NOMO-1 treated with DMSO at 0.1 percent for 48 hours (cell line): ENCODE data around the gene PTPRE.

Source experiments
- DNase-seq: peaks from one replicate; lab custom pipeline; 2025; ENCODE audit not compliant: unreplicated experiment; lab: John Stamatoyannopoulos, UW

PTPRE gene

GRCh38 chr10:127949831-127950230, 42.9 kb downstream of the PTPRE start:
- no peak for DNase-seq

DNA sequence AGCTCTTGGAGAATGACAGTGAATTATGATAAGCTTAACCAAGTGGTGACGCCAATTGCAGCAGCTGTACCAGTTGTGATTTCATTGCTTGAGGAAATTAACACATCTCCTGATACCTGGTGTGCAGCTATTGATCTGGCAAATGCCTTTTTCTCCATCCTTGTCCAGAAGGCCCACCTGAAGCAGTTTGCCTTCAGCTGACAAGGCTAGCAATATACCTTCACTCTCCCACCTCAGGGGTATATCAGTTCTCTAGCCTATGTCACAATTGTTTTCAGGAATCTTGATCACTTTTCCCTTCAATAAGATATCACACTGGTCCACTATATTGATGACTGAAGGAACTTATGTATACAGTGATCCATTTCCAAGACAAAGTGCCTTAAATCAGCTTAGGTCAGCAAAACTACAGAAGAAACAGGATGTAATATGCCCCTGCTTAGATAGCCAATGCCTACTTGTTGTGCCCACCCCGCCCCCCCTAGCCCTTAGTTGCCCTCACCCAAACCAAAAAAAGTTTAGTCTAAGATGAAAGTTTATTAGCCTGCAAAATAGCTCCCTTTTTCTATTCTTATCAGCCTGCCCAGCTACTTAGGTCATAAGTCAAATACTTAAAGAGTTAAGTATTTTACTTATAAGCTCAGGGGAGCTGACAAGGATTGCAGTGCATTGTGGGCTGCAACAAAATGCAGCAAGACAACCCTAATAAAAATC, 45.1 kb downstream of the PTPRE start:
- no peak for DNase-seq

- no peak for DNase-seq
Observed at GRCh38 chr10:127952575-127952869, 45.6 kb downstream of the PTPRE start.

- no peak for DNase-seq
Observed at GRCh38 chr10:127952918-127953317, 46.0 kb downstream of the PTPRE start.

GRCh38 chr10:127953876-127954275, 47.0 kb downstream of the PTPRE start:
- no peak for DNase-seq

DNA sequence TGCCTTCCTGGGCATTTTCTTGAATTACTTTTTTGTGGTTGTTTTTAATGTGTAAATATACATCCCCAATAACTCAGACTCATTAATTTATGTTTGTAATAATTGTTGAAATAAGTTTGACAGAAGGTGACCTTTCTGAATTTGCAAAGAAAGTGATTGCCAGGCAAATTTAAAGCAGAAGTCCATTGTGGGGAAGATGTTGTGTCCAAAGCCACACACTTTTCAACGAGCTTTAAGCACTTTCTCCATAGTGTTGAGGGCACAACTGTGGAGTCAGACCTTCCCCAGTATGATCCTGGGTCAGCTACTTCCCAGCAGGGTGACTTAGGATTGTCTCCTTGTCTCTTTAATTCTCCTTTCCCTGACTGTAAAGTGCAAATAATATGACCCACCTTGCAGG, 52.5 kb downstream of the PTPRE start:
- DNase-seq = no peak

- no peak for DNase-seq
Observed at GRCh38 chr10:127961071-127961470, 54.2 kb downstream of the PTPRE start.

- no peak for DNase-seq
Observed at GRCh38 chr10:127962205-127962604, 55.3 kb downstream of the PTPRE start.

DNA sequence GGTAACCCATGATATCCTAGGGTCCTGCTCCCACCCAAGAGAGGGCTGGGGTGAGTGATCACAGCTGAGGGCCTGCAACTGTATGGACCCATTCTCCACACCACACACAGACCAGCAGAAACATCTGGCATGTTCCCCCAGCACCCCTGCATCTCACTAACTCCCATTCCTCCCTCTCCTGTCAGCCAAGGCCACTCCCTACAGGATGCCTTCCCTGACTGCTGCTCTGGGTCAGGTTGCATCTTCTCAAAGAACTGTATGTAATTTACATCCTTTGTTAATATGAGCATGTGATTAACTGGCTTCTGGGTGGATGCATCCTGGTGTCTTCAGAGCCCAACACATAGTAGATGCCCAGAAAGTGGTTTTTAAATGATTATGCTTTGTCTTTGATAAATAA, 56.2 kb downstream of the PTPRE start:
- no peak for DNase-seq

DNA sequence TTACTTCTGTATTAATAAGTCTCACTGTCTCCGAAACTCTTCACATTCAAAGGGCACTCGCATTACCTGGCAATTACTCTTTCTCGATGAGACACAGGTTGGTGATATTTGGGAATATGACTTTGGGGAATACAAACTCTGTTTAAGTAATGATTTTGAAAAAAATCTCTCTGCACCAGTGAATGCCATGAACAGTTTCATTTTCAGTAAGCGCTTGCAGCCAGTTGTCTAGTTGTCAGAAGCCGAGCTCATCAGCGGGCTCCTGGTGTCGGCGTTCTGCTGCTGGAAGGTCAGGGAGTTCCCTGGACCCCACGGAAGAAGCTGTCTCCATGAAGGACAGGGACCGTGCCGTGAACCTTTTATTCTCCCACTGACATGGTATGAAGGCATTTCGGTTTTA, 57.7 kb downstream of the PTPRE start:
- no peak for DNase-seq

DNA sequence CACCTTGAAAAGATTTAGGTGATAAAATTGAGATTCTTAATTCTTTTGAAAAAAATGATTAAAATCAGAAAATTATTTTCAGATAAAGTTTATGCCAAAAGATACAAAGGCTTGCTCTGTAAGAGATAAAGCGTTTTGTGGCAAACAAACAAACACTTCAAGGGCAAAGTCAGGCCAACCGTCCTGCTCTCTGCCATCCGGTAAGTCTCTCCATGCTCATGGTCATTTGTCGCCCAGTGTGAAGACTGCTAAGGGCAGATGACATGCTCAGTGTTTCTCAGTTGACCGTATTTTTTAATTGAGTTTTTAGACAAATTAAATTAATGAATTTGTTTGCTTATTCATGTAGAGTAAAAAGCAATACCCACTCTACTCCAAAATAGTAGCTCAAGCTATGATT, 60.0 kb downstream of the PTPRE start:
- no peak for DNase-seq

DNA sequence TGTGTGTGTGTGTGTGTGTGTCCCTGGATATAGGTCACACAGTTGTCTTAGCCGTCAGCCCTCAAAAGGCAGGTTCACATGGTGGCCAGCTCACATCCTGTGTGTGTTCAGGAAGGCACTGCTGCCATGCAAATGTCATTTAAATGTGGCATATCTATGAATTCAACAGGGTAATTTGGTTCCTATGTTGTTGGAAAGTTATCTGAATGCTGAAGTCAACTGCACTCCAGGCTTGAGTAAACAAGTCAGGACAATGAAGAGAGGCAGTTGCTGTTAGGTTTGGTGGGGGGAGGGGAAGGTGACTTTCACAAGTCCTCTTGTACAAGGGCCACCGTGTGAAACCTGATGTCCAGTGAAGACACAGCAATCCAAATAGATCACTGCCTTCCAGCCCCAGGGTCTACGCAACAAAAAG, 61.1 kb downstream of the PTPRE start:
- DNase-seq = no peak

DNA sequence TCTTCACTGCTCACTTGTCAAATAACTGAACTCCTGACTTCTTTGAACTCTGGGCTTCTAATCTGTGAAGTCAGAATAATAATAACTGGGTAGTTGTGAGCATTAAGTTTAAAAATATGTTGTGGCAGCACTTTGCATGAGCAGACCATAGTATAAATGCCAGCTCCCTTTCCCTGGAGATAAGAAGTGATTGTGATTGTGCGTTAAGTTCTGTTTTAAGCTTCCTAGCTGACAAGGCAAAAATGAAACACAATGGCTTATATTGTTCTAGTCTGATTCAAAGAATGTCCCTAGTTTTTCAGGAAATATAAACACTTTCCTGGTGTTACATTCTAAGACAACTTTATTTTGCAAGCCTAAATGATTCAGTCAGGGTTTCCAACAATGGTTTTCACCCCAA, 61.8 kb downstream of the PTPRE start:
- DNase-seq = no peak

DNA sequence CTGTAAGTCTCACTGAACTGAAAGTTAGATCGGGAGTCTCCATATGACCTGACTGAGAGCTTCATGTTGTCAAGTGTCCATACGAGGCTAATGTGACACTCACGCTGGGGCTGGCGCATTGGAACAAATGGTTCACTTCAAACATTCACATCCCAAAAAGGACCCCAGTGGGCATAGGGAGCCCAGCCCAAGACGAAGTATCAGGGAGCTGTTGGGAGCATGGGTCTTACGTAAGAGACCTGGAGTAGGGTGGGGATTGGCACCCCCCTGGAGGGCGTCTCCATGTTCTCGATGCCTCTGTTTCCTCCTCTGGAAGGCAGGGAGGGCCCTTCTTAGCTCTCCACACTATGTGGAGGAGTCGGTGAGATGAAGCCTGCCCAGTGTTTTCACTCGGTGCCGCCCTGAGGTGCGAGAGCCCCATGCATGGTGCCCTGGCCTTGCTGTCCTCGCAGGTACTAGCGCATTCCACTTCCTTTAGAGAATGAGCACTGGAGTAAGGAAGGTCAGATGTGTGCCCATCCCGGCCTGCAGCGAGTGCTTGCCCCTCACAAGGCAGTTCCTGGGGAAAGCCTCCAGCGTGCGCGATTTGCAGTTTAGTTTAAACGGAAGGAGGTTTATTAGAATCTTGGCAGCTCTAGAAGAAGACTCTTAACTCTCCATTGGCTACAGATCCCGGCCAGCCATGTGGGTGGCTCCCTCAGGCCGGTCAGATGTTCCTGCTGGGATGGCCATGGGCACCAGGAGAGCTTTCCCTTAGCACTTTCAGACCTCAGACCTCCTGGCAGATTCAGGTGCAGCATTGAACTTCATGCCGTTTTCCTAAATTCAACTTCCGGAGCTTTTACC, 64.4 kb downstream of the PTPRE start:
- DNase-seq = no peak

- DNase-seq = no peak
Observed at GRCh38 chr10:127971963-127972615, 65.2 kb downstream of the PTPRE start.

DNA sequence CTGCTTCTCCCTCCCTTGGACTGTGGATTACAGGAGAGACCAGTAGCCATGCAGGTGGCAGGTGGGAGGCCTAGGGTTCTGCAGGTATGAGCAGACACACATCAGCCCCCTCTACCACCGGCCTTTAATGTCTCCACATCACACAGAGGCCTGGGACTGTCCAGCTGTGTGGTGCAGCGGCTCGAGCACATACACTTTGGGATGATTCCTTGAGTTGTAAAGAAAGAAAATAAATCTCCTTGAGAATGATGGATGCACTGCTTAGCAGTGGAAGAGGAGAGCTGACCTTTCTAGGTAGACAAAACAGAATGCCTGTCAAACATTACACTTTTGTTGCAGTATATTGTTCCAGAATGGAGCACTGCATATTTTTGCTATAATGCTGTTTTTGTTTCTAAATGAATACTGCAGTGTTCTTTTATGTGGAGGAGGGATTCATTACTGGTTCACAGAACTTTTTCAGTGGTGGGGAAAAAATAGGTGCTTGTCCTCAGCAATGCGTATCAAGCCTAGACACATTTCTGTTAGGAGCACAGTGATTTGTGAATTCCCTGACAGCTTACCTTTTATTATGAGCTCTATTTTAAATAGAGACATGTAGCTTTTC, 66.0 kb downstream of the PTPRE start:
- DNase-seq = no peak

DNA sequence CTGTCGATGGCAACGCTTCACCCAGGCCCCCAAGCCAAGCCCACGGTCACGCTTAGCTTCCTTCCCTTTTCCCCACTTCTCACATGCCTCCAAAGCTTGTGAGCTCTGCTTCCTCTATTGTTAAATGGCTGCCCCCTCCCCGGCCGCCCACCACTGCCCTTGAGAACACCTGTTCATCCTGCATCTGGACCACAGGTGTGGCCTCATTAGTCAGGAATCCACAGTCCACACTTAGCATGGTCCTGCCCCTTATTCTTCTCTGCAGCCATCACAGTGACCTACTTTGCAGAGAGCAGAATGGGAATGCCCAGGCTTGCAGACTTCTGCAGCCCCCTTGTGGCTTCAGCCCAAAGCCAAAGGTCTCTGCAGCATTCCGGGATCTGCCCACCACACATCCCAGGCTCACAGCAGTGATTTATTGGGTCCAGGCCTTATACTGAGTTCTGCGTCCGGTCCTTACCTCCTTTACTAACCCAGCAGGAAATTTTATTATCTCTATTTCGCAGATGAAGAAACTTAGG, 66.9 kb downstream of the PTPRE start:
- DNase-seq = peak; percentile 13

GRCh38 chr10:127974911-127975310, 68.0 kb downstream of the PTPRE start:
- no peak for DNase-seq

DNA sequence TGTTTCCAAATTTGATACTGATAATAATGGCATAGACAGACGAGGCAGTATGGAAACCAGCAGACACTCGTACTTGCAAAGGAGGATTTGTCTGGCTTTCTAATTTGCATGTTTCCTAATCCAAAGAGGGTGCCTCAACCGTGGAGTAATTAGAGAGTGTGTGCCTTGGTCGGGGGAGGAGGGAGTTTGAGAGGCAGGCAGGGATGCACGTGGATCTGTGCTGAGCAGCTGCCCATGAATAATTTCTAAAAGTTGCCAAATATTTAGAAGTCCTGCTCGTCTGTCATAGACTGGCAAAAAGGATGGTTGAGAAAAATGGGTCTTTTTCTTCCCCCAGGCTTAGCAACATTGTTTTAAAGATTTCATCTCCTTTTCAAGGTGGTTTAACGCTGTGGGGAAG, 69.4 kb downstream of the PTPRE start:
- DNase-seq = peak; percentile 16

GRCh38 chr10:127976701-127977356, 69.9 kb downstream of the PTPRE start:
- no peak for DNase-seq
